Stimulated activated CD8-positive, alpha-beta memory T cell treated with anti-CD3 and anti-CD28 coated beads, Interleukin-12 subunit alpha, Interleukin-12 subunit beta, amount 100 ng/mL, for 1 hour (primary cell): ENCODE data around the gene MME.

ENCODE experiments used
- DNase-seq: peaks from one replicate; pipeline ENCODE4 v3.0.0-alpha.2; 2020; ENCODE audit warnings: low read depth

MME gene

DNA sequence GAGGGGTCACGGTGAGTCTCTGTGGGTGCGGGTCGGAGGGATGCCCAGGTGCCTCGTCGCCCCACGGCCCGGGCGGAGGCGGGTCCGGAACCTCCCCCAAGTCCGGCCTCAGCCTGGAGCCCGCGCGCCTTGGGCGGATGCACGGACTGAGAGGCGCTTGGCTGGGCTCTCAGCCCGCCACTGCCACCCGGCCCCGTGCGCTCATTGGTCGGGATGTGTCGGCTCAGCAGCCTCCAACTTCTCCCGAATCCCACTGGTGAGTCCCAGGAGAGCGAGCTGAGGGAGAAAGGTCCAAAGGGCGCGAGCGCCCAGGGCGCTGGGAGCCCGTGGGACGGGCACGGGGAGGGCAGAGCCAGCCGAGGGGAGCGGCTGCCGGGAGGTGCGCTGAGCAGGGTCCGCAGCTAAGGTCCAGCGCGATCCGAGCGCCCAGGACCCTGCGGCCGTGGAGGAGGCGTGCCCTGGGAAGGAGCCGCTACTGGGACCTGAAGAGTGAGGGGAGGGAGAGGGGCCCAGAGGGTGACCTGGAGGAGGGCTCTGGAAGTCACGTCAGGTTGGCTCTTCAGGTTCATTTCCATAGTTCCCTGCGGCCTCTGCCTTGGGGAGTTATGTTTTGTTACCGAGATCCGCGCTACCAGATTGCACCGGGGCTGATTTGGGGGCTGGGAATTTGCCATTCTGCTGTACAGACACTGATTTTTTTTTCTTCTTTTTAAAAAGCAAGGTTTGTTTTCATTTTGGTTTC, at the start of gene MME:
TSS of gene MME (plus strand) at position 574 of the 742 bp plus-strand sequence. CDS start 3,849 bp downstream, outside the sequence.
- DNase-seq: no peak

- DNase-seq: no peak
Observed at GRCh38 chr3:155031186-155031585, 48.9 kb upstream of the MME start.

DNA sequence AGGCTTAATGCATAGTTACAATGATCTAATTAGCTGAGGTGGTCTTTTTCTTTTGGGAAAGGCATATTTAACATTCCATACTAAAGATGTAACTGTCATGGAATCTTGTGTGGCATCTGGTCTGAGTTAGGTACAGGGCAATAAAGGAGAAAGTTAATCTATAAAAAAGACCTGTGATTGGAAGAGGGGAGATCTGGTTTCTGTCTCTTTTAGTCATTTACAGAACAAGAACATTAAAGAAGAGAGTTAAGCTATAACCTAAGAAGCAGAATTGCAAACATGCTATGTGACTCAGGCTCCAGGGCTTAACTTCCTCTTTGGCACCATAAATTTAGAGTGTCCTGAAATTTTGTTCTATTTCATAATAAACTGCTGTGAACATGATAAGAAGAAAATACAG, 47.2 kb upstream of the MME start:
- DNase-seq: no peak

GRCh38 chr3:155034786-155035185, 45.3 kb upstream of the MME start:
- no peak for DNase-seq

- DNase-seq: no peak
Observed at GRCh38 chr3:155035553-155035952, 44.6 kb upstream of the MME start.

- no peak for DNase-seq
Observed at GRCh38 chr3:155037508-155038202, 42.5 kb upstream of the MME start.

DNA sequence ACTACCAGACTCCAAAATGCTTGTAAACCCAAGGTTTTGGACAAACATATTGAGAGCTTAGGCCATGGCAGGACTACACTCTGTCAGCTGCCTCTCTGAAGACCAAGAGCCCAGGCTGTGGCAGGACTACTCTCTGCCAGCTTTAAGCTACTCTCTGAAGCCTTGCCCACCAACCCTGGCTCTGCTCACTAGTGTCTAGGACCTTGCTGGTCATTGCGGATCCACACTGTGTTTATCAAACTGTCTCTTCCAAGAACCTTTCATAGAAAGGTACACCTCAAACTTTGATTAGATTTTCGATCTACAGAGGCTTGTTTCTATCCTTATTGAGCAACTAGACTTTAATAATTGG, 41.9 kb upstream of the MME start:
- no peak for DNase-seq

DNA sequence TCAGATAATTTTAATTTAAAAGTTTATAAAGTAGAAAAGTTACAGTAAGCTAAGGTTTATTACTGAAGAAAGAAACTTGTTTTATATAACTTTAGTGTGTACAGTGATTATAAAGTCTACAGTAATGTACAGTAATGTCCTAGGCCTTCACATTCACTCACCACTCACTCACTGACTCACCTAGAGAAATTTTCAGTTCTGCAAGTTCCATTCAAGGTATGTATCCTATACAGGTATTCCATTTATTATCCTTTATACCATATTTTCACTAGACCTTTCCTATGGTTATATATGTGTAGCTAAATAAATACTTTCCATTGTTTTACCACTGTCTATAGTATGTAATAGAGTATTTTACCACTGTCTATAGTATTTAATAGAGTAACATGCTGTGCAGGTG, 33.2 kb upstream of the MME start:
- DNase-seq: no peak

DNA sequence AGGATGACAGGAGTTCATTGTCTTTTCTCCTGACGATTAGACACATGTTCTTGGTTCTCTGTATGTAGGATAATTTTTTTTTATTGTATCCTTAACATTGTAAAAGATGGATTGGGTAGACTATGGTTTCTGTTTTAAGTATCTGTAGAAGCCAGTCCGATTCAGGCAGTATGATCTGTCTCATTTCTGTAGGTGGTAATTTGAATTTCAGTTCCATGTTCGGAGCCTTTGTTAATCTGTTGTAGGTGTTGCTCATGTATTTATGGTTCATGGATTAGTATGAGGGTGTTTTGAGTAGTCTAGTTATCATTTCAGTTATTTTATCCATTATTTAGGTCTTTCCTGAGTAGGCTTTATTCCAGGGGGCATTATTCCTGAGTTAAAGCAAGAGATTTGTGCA, 32.4 kb upstream of the MME start:
- no peak for DNase-seq

GRCh38 chr3:155049959-155050358, 30.2 kb upstream of the MME start:
- no peak for DNase-seq

GRCh38 chr3:155052470-155052869, 27.6 kb upstream of the MME start:
- no peak for DNase-seq

DNA sequence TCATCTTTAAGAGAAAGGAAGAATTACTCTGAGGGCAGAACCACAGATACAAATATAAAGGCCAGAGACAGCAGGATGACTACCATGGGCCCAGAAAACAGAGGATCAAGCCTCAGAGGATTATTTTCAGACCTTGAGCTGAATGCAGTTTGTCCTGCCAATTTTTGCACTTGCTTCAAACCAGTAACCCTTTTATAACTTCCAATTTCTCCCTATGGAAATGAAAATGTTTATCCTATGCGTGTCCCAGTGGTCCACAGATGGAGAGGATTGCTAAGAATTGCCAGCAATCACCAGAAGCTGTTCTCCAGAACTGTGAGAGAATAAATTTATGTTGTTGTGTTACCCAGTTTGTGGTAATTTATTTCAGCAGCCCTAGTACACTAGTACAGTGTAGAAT, 26.4 kb upstream of the MME start:
- no peak for DNase-seq

DNA sequence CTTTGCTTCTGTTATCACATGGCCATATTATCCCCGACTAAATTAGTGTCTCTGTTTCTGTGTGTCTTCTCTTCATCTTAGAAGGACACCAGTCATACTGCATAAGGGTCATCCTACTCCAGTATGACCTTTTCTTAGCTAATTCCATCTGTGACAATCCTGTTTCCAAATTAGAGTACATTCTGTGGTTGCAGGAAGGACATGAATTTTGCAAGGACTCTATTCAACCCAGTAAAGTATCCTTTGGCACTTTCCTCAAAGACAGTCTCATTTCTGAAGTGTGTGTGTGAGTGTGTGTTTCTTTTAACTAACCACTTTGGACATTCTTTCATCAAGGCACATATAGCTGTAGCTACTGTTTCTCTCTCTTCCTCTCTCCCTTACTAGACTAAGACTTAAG, 15.2 kb upstream of the MME start:
- DNase-seq: no peak

GRCh38 chr3:155065537-155065936, 14.6 kb upstream of the MME start:
- DNase-seq: no peak

DNA sequence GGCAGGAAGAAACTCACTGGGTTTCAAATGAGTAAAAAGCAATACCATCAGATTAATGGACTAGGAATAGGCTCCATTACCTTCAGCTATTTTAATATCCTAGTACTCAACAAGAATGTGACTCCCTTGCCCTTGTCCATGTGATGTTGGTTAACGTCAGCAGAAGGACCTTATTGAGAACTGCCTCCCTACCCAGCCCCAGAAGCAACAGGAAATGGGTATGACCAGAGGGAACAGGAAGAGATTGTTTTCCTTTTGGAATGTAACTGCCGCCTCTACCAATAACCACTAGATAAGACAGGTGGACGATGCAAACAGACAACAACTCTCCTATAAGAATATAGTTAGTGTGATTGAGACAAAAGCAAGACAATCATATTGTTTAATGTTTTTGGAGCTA, 10.4 kb upstream of the MME start:
- no peak for DNase-seq

- no peak for DNase-seq
Observed at GRCh38 chr3:155070316-155070715, 9.8 kb upstream of the MME start.

DNA sequence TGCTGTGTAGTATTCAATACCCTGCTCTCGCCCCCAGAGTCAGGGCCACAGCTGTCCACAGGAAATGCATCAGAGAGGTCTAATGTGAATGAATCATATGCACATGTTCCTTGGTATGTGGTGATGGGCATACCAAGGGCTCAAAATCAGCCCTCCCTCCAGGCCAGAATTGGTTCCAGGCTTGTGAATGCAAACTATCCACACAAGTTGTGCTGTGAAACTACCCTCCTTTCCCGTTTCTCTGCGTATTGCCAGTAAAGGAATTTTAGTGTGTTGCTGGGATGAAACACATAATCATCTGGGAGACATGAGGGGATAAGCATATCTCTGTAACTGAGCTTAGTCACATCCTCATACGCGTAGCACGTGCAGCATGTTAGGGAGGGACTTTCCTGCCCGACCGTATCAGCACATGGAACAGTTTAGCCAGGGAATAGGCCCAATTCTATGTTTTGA, 9.2 kb upstream of the MME start:
- DNase-seq: no peak

- DNase-seq: no peak
Observed at GRCh38 chr3:155075200-155075599, 4.9 kb upstream of the MME start.

DNA sequence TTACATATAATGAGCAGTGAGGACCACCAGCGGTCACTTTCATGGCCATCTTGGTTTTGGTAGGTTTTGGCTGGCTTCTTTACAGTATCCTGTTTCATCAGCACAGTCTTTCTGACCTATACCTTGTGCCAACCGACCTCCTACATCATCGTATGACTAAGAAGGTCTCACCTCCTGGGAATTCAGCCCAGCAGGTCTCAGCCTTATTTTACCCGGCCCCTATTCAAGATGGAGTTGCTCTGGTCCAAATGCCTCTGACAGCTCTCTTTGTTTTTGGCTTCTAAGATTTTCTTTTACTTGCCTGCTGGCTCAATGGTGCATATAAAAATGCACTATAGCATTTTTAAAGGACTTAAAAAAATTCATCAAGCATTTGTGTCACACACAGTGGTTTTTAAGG, 3.2 kb upstream of the MME start:
- no peak for DNase-seq

DNA sequence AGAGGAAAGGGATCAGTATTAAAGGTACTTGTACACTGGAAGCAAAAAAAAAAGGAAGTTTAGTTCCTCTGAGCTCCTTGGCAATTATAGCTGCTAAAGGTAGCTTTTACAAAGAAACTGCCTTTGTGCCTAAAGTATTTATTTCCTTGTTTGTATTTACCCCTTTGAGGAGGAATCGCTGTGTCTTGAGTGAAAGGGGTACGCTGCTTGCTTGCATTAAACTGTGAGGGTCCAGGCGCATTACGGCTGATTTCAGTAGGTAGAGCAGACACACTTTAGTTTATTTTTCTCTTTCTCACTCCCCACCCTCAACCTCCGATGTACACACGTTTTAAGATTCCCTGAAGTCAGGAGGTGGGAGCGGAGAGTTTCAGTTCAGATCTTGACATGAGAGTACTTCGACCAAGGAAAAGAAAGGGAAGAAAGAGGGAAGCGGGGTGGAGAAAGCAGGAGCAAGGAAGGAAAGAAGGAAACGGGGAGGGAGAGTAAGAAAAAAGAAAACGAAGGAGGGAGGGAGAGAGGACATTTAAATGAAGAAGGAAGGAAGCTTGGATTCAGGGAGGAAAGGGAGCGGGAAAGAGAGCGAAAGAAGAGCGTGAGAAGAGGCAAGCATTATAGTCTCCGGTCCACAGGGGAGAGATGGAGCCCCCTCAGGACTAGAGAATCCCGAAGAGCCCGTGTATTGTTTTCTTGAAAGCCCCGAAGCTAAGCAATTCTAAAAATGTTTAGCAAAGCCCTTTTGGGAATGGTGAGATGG, 1.2 kb upstream of the MME start:
- no peak for DNase-seq

- no peak for DNase-seq
Observed at GRCh38 chr3:155079468-155079745, 712 bp upstream of the MME start.

GRCh38 chr3:155080692-155081091, 573 bp downstream of the MME start:
- no peak for DNase-seq

DNA sequence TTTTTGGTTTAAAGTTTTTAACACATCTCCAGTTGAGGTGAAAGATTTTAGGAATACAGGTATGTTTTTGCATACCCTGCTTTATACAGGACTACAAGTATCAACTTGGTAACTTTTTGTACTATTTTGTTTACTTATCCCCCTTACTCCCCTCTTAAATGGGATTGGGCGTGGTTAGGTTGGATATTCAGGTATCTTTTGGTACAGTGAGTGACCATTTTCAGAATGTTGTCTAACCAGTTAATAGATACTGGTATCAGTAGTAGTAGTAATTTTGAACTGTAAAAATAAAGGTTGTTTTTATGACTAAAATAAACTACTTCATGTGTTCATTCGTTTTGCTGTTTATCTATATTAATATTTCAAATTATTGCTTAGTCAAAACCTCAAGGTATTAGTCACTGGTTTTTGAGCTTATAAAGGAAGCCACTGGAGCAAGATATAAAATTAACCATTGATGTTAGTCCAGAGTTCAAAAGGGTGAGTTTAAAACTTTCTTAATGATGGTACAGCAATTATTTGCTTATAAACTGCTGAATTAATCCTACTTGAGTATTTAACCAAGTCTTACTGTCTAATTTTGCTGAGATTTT, 3.3 kb downstream of the MME start:
- no peak for DNase-seq
